ENCODE results near the gene MAPK10. TPM values are rescaled to one million over a fixed set of nuclear protein-coding genes. Genes with fewer than 3 reads are reported as not detected.

Gene MAPK10
- total and polyA plus RNA-seq, 2 of the 8 experiments (the other 6 are each of a cell fraction or from before 2014, with no cell fraction given), result 2.5 to 3.1 TPM

- no peak for TF ChIP-seq CHD7 (IDR thresholded peaks at IDR 0.05; ENCODE audit: insufficient replicate concordance, low read length)
- TF ChIP-seq USF2 (IDR thresholded peaks at IDR 0.05; ENCODE audit: low read length), result no peak
- no peak for TF ChIP-seq TCF12 (IDR thresholded peaks at IDR 0.05; ENCODE audit: low read depth, low read length)
- TF ChIP-seq ATF2 (IDR thresholded peaks at IDR 0.05; ENCODE audit: low read length), result no peak
- TF ChIP-seq SIRT6 (IDR thresholded peaks at IDR 0.05; ENCODE audit: low read length), result no peak
- no peak for TF ChIP-seq SAP30 (IDR thresholded peaks at IDR 0.05; ENCODE audit: insufficient read depth, insufficient replicate concordance, low read length)
- TF ChIP-seq KDM1A (IDR thresholded peaks at IDR 0.05; ENCODE audit: borderline replicate concordance, low read length), result no peak
- no peak for TF ChIP-seq SP4 (IDR thresholded peaks at IDR 0.05; ENCODE audit: low read length)
Observed at GRCh38 chr4:86243750-86244149, 116.1 kb downstream of the MAPK10 start (continued).
